BLaER1 treated with 17β-estradiol and CSF1 and Interleukin-3, amounts not matched to agents 10 nM and 100 nM (cell line): ENCODE results near the gene PPP1R14B.

Source experiments
- H3K27ac ChIP-seq, 11 experiments: shearing (Covaris generic); formaldehyde crosslinking; 2 replicates each; pipeline ENCODE4 v1.8.1; 2022
- H3K27me3 ChIP-seq, 11 experiments: shearing (Covaris generic); formaldehyde crosslinking; 2 replicates each; pipeline ENCODE4 v1.8.1; 2022
- H3K36me3 ChIP-seq, 11 experiments: shearing (Covaris generic); formaldehyde crosslinking; 2 replicates each; pipeline ENCODE4 v1.8.1; 2022
- H3K4me1 ChIP-seq, 10 experiments: shearing (Covaris generic); formaldehyde crosslinking; 2 replicates each; pipeline ENCODE4 v1.8.1; 2022
- H3K4me2 ChIP-seq, 11 experiments: shearing (Covaris generic); formaldehyde crosslinking; 2 replicates each; pipeline ENCODE4 v1.8.1; 2022
- H3K4me3 ChIP-seq, 10 experiments: shearing (Covaris generic); formaldehyde crosslinking; 2 replicates each; pipeline ENCODE4 v1.8.1; 2022
- H3K9ac ChIP-seq, 11 experiments: shearing (Covaris generic); formaldehyde crosslinking; 2 replicates each; pipeline ENCODE4 v1.8.1; 2022
- H3K9me3 ChIP-seq, 11 experiments: shearing (Covaris generic); formaldehyde crosslinking; replicated peaks in 1 of 11; 2 replicates each; pipeline ENCODE4 v1.8.1; 2022
- H4K20me1 ChIP-seq, 11 experiments: shearing (Covaris generic); formaldehyde crosslinking; 2 replicates each; pipeline ENCODE4 v1.8.1; 2022
- Cebpa-rat ChIP-seq, 11 experiments: shearing (Covaris generic); IDR thresholded peaks; 2 replicates each; pipeline ENCODE4 v1.8.1; 2022

The PPP1R14B gene

DNA sequence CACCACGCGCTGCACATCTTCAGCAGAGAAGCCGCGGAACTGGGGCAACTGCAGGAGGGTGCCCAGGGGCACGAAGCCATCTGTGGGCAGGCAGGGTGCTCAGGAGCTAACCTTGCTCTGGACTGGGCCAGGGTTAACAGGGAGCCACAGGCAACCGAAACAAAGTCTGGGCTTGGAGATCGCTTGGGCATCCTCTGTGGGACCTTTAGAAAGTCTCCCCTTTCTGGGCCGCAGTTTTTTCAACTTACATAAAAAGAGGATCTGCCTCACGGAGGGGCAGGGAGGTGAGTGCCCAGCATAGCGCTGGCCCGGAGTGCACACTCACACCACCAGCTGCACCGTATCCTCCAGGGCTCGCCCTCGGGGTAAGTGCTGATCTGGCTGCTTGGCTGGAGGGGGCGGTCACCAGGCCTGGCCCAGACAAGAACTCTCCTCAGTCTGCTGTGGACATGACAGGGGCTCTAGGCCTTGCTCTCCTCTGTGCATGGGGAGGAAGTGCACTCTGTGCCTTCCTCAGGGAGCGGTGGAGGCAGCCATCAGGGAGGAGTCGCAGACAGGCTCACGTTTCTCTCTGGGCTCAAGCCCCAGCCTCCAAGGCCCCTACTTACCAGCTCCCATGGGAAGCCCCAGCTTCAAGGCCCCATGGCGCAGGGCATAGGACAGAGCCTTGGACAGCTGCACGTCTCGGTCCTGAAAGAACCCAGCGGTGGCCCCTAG is 21.7 kb downstream of the PPP1R14B start:
- Histone ChIP-seq H4K20me1 (peaks cover 8 to 68% (median 46%) of the 10 kb centered on the region in 11 experiments; a peak in 21 of 22 replicates), H3K4me1 (peaks cover 67 to 91% (median 73%) of the 10 kb centered on the region in 10 experiments), H3K27ac (peak overlapping the region; percentile 32 to 95 (median 87); a peak in 21 of 22 replicates), H3K27me3 (no peaks in the 10 kb centered on the region), H3K4me2 (peak overlapping the region; percentile 94 to 100 (median 98)), H3K9ac (peak overlapping the region; percentile 75 to 91 (median 83)), H3K36me3 (peaks cover 44 to 59% (median 48%) of the 10 kb centered on the region in 11 experiments), H3K9me3 (no peaks in the 10 kb centered on the region), H3K4me3 (peak overlapping the region; percentile 62 to 79 (median 72))
- no peak for TF ChIP-seq Cebpa-rat (IDR thresholded peaks at IDR 0.05)

DNA sequence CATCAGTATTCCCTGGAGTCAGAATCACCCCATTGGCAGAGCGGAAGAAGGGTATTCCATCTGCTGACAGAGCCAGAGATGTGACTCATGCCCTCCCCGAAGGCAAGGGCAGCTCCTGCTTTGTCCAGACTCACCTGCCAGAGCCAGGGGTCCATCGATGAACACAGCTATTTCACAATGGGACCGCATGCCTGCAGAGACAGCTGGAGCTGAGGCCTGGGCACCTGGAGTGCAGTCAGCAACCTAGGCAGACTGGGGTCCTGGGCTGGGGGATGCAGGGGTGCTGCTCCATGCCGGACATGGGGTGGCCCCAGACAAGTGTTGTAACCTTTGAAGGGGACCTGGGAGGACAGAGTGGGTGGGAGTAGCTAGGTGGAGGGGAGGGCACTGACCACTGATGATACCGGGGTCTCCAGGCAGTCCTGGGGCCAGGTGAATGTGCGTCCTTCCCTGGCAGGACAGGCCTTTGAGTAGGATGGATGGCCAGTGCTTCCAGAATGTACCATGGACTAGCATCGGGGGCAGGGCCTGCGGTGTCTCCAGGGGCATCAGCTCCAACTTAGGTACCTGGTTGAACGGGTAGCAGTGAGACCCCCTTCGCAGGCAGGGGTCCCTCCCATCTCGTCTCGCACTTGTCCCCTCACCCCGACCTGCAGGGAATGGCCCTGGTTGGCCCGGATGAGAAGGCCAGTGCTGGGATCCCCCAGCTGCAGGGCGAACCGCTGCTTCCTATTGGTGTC is 22.4 kb downstream of the PPP1R14B start:
- Histone ChIP-seq H3K9ac (peak overlapping the region; percentile 6 to 91 (median 83); a peak in 19 of 22 replicates), H3K4me2 (peak overlapping the region; percentile 94 to 100 (median 98)), H3K4me3 (peak overlapping the region in 9 of 10 experiments; percentile 62 to 79 (median 74); a peak in 11 of 20 replicates), H3K9me3 (no peaks in the 10 kb centered on the region), H3K4me1 (peaks cover 60 to 91% (median 68%) of the 10 kb centered on the region in 10 experiments), H3K27ac (peak overlapping the region in 9 of 11 experiments; percentile 15 to 95 (median 90); a peak in 14 of 22 replicates), H3K36me3 (peaks cover 51 to 64% (median 56%) of the 10 kb centered on the region in 11 experiments), H4K20me1 (peaks cover 10 to 68% (median 53%) of the 10 kb centered on the region in 11 experiments; a peak in 21 of 22 replicates), H3K27me3 (no peaks in the 10 kb centered on the region)
- TF ChIP-seq Cebpa-rat (IDR thresholded peaks at IDR 0.05) = no peak

- TF ChIP-seq Cebpa-rat (IDR thresholded peaks at IDR 0.05) = no peak
- Histone ChIP-seq H3K9ac (peak overlapping the region in 9 of 11 experiments; percentile 23 to 90 (median 75); a peak in 12 of 22 replicates), H3K27ac (peak overlapping the region in 6 of 11 experiments; percentile 6 to 95 (median 32); a peak in 8 of 22 replicates), H3K36me3 (peaks cover 63 to 72% (median 67%) of the 10 kb centered on the region in 11 experiments), H3K4me2 (peak overlapping the region in 9 of 11 experiments; percentile 6 to 100 (median 23); a peak in 12 of 22 replicates), H3K4me1 (peaks cover 48 to 91% (median 65%) of the 10 kb centered on the region in 10 experiments), H3K27me3 (no peaks in the 10 kb centered on the region), H4K20me1 (peaks cover 12 to 76% (median 64%) of the 10 kb centered on the region in 11 experiments; a peak in 21 of 22 replicates), H3K4me3 (no peak overlapping the region), H3K9me3 (no peaks in the 10 kb centered on the region)
Observed at GRCh38 chr11:64223001-64223651, 23.6 kb downstream of the PPP1R14B start.

DNA sequence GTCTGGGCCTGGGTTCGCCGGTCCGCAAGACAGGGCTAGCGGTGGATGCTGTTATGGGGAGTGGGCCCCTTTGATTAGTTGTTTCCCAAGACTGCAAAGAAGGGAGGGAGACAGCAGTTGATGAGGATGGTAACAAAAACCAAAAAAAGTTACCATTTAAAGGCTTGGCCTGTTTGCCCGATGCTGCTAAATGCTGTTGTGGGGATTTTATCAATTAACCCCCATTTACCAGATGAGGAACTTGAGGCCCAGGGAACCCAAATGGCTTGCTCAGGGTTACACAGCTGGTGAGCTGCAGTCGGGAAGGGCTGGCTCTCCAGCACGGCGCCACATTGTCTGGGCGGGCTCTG is 24.1 kb downstream of the PPP1R14B start:
- Histone ChIP-seq H4K20me1 (peaks cover 12 to 81% (median 68%) of the 10 kb centered on the region in 11 experiments; a peak in 21 of 22 replicates), H3K9me3 (no peaks in the 10 kb centered on the region), H3K36me3 (peaks cover 68 to 77% (median 72%) of the 10 kb centered on the region in 11 experiments), H3K4me1 (peaks cover 46 to 91% (median 62%) of the 10 kb centered on the region in 10 experiments), H3K27me3 (no peaks in the 10 kb centered on the region), H3K9ac (peak overlapping the region in 5 of 11 experiments; percentile 11 to 90 (median 30); a peak in 3 of 22 replicates), H3K4me2 (peak overlapping the region in 6 of 11 experiments; percentile 6 to 100 (median 24); a peak in 8 of 22 replicates), H3K4me3 (no peak overlapping the region), H3K27ac (peak overlapping the region in 2 of 11 experiments; percentile 11 to 15; a peak in 1 of 22 replicates)
- no peak for TF ChIP-seq Cebpa-rat (IDR thresholded peaks at IDR 0.05)

GRCh38 chr11:64220798-64221197 is 25.9 kb downstream of the PPP1R14B start:
- no peak for TF ChIP-seq Cebpa-rat (IDR thresholded peaks at IDR 0.05)
- H3K9ac ChIP-seq = peak overlapping the region in 5 of 11 experiments; percentile 13 to 47 (median 30); a peak in 5 of 22 replicates
- H3K36me3 ChIP-seq = peaks cover 81 to 92% (median 85%) of the 10 kb centered on the region in 11 experiments
- H3K4me2 ChIP-seq = peak overlapping the region in 3 of 11 experiments; percentile 14 to 21 (median 15); a peak in 2 of 22 replicates
- peaks cover 52 to 99% (median 65%) of the 10 kb centered on the region in 10 experiments for H3K4me1 ChIP-seq
- H3K27me3 ChIP-seq = no peaks in the 10 kb centered on the region
- H3K27ac ChIP-seq = peak overlapping the region in 3 of 11 experiments; percentile 18 to 32 (median 29); a peak in 1 of 22 replicates
- H3K9me3 ChIP-seq = no peaks in the 10 kb centered on the region
- peaks cover 12 to 97% (median 71%) of the 10 kb centered on the region in 11 experiments; a peak in 21 of 22 replicates for H4K20me1 ChIP-seq
- no peak overlapping the region for H3K4me3 ChIP-seq

GRCh38 chr11:64220271-64220670 is 26.5 kb downstream of the PPP1R14B start:
- peaks cover 52 to 99% (median 65%) of the 10 kb centered on the region in 10 experiments for H3K4me1 ChIP-seq
- no peak for TF ChIP-seq Cebpa-rat (IDR thresholded peaks at IDR 0.05)
- peaks cover 10 to 97% (median 71%) of the 10 kb centered on the region in 11 experiments; a peak in 21 of 22 replicates for H4K20me1 ChIP-seq
- peak overlapping the region in 3 of 11 experiments; percentile 14 to 19 (median 15); a peak in 2 of 22 replicates for H3K4me2 ChIP-seq
- H3K27ac ChIP-seq = peak overlapping the region in 2 of 11 experiments; percentile 10 to 18; a peak in 1 of 22 replicates
- H3K27me3 ChIP-seq = no peaks in the 10 kb centered on the region
- H3K9ac ChIP-seq = peak overlapping the region in 5 of 11 experiments; percentile 3 to 47 (median 39); a peak in 6 of 22 replicates
- H3K36me3 ChIP-seq = peaks cover 83 to 94% (median 89%) of the 10 kb centered on the region in 11 experiments
- H3K9me3 ChIP-seq = no peaks in the 10 kb centered on the region
- H3K4me3 ChIP-seq = no peak overlapping the region

DNA sequence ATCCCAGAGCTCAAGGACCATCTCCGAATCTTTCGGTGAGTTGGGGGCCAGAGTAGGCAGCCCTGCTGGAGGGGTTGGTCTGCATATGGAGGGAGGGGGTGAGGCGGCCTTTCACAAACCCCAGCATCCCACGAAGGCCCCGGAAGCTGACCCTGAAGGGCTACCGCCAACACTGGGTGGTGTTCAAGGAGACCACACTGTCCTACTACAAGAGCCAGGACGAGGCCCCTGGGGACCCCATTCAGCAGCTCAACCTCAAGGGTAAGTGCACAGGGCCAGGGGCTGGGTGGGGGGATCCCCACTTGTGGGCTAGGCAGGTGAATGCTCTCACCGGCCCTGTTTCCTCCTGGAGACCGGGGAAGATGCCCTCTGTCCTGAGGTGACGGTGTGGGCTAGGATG is 27.0 kb downstream of the PPP1R14B start:
- Histone ChIP-seq H3K36me3 (peaks cover 81 to 98% (median 91%) of the 10 kb centered on the region in 11 experiments), H3K9ac (peak overlapping the region in 8 of 11 experiments; percentile 12 to 65 (median 38); a peak in 11 of 22 replicates), H3K4me1 (peaks cover 52 to 99% (median 65%) of the 10 kb centered on the region in 10 experiments), H3K27me3 (no peaks in the 10 kb centered on the region), H3K4me3 (no peak overlapping the region), H3K9me3 (no peaks in the 10 kb centered on the region), H3K4me2 (peak overlapping the region in 1 of 11 experiments; percentile 14; a peak in 1 of 22 replicates), H4K20me1 (peaks cover 5 to 97% (median 66%) of the 10 kb centered on the region in 11 experiments; a peak in 21 of 22 replicates), H3K27ac (peak overlapping the region in 4 of 11 experiments; percentile 10 to 48 (median 34); a peak in 6 of 22 replicates)
- no peak for TF ChIP-seq Cebpa-rat (IDR thresholded peaks at IDR 0.05)

DNA sequence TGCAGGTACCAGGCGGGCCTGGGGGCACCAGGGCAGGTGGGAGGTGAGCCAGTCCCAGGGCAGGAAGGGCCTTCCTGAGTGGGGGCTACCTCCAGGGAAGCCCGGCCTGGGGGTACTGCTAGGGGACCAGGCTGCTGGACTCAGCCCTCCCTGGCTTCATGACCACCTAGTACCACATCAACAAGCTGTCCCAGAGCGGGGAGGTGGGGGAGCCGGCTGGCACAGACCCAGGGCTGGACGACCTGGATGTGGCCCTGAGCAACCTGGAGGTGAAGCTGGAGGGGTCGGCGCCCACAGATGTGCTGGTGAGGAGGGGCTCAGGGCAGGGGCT is 27.4 kb downstream of the PPP1R14B start:
- TF ChIP-seq Cebpa-rat (IDR thresholded peaks at IDR 0.05) = no peak
- peaks cover 52 to 99% (median 65%) of the 10 kb centered on the region in 10 experiments for H3K4me1 ChIP-seq
- H3K9me3 ChIP-seq = no peaks in the 10 kb centered on the region
- H3K4me2 ChIP-seq = peak overlapping the region in 2 of 11 experiments; percentile 14 to 25; a peak in 3 of 22 replicates
- peaks cover 4 to 97% (median 61%) of the 10 kb centered on the region in 11 experiments; a peak in 21 of 22 replicates for H4K20me1 ChIP-seq
- H3K27me3 ChIP-seq = no peaks in the 10 kb centered on the region
- peaks cover 80 to 98% (median 92%) of the 10 kb centered on the region in 11 experiments for H3K36me3 ChIP-seq
- H3K27ac ChIP-seq = peak overlapping the region in 8 of 11 experiments; percentile 8 to 48 (median 28); a peak in 13 of 22 replicates
- H3K9ac ChIP-seq = peak overlapping the region in 9 of 11 experiments; percentile 11 to 65 (median 41); a peak in 14 of 22 replicates
- H3K4me3 ChIP-seq = no peak overlapping the region
